Fibroblast of pulmonary artery (primary cell): Measurements from ENCODE around the gene HOXB4.

Experiments
- DNase-seq: peaks from one replicate; pipeline ENCODE4 v3.0.0-alpha.2; 2010; ENCODE audit warnings: low read depth
- H3K4me3 ChIP-seq: replicated peaks from 2 replicates; pipeline ENCODE4 v1.5.1; 2011; ENCODE audit warnings: low read depth, mild to moderate bottlenecking, control low read depth, low read length, moderate library complexity
- TF ChIP-seq, protein P1 (sequence below): IDR thresholded peaks from 2 replicates; pipeline ENCODE4 v1.5.1; 2011; ENCODE audit warnings: mild to moderate bottlenecking, control low read depth, low read length, inconsistent platforms; ENCODE audit errors: missing control alignments

Gene HOXB4

DNA sequence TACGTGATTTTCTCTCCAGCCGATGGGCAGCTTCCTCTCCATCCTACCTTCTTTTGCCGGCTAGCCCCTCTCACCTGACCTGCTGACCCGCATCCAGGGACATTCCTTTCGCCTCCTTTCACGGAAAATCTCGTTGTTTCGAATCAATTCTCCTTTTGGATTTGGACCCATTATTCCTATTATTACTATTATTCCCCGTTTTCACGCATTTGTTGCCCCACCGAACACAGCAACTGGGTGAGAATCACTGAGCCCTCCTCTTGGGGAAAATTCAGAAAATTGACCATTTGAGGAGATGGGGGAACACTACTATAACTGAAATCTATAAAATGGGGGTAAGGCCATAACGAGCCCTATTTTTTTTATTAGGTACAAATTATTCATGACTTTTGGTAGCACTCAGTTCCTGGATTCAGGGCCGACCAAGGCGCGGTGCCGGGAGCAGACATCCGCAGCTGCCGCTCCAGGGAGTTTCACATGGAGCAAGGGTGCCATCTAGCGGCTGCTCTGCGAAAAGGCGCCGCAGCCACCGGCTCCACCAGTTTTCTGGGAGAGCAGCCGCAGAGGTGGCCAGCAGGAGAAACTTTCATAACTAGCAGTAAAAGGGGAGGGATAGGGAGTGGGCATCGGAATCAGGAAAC, 40.2 kb upstream of the HOXB4 start:
- no peak overlapping the region for H3K4me3 ChIP-seq
- TF ChIP-seq, protein P1, sequence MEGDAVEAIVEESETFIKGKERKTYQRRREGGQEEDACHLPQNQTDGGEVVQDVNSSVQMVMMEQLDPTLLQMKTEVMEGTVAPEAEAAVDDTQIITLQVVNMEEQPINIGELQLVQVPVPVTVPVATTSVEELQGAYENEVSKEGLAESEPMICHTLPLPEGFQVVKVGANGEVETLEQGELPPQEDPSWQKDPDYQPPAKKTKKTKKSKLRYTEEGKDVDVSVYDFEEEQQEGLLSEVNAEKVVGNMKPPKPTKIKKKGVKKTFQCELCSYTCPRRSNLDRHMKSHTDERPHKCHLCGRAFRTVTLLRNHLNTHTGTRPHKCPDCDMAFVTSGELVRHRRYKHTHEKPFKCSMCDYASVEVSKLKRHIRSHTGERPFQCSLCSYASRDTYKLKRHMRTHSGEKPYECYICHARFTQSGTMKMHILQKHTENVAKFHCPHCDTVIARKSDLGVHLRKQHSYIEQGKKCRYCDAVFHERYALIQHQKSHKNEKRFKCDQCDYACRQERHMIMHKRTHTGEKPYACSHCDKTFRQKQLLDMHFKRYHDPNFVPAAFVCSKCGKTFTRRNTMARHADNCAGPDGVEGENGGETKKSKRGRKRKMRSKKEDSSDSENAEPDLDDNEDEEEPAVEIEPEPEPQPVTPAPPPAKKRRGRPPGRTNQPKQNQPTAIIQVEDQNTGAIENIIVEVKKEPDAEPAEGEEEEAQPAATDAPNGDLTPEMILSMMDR: peak; percentile 88
- DNase-seq: peak; percentile 86

DNA sequence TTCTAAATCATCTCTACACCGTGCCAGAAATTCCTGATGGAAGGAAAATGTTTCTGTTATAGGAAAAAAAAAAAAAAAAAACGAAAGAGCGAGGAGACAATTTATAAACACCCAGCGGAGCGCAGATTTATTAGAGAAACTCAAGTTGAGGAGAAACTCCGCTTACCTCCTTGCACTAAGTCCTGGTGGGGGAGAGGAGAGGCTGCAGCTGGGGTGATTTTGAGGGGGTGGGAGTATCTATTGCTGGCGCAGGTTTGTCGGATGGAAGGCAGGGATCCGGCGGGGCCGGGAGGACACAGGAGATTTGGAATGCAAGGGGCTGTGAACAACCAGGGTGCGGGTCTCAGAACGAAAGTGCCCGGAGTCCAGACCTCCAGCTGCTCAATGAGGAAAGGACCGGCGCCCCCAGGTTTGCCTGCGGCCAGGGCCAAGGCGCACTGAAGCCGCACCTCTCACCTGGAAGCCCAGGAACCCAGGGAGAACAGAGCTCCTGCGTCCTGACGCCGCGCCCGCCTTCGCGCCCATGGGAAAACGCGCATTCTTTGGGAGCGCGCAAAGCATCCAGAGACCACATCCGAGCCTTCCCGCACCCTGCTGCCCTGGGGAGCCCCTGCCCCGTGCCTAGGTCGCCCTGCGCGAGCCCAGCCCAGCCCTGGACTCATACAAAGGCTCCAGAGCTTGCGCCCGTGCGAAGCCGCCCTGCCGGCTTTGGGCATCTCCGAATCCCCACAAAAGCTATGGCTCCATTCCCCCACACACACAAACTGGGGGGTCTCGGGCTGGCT, 39.5 kb upstream of the HOXB4 start:
- TF ChIP-seq, protein P1: no peak
- H3K4me3 ChIP-seq: no peak overlapping the region
- DNase-seq: no peak

DNA sequence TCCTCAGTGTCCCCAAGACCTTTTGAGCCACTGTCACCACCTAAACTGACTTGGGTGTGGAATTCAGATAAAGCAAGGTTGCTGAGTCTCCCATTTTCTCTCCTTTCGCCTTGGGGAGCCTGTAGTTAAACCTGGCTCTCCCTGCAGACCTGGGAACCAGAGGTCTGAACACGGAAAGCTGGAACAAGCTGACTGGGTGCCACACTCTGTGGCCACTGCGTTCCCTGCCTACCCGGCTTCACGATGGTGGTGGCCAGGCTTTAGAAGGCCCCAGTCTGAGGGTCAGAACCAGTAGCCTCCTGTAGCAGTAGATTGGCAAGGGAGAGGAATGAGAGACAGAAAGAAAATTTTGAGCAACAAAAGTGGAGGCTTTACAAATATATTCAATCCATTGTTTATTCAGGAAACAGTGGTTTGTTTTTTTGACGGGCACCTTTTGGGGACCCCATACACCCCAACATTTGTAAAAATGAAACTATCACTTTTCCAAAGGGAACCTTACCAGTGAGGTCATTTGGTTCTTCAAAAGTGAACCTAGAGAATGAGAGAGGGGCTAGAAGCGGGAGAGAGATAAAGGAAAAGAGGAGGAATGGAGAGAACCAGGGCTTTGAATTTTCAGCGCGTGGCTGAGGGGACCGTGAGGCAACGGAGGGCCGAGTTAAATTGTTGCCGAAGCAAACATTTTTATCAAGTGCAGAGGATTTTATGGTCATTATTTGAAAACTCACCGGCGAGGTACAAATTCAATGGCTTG, 38.7 kb upstream of the HOXB4 start:
- DNase-seq: no peak
- TF ChIP-seq, protein P1: no peak
- no peak overlapping the region for H3K4me3 ChIP-seq

DNA sequence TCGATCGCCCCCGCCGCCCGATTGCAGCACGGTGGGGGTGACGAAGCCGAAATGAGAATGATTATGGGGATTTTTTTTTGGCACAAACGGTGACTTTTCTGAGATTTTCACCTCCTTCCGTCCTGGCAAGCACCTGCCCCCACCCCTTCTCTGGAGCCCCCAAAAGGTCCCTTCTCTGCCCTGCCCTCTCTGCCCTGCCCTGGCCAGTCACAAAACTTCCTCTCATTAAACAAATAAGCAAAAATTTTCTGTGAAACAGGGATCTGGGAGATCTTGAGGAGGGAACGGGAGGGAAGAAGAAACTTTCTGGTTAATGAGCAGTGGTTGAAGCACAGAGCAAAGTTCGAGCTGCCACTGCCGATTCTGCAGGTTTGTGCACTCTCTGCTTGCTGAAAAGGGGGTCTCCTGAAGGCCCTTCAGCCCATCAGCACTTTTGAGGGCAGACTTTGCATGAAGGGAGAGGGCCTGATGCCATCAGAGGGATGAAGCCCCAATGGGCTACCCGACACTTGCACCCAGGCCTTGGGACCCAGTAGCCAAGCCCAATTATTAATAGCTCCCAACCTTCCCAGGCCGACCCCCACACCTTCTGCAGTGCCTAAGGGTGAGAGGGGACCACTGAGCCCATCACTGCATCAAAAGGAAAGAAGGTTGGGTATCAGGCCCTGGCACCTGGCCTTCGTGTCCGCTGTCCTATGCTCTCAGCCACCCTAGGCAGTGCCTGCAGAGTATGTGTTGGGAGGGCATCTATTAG, 38.0 kb upstream of the HOXB4 start:
- TF ChIP-seq, protein P1: no peak
- no peak for DNase-seq
- no peak overlapping the region for H3K4me3 ChIP-seq

DNA sequence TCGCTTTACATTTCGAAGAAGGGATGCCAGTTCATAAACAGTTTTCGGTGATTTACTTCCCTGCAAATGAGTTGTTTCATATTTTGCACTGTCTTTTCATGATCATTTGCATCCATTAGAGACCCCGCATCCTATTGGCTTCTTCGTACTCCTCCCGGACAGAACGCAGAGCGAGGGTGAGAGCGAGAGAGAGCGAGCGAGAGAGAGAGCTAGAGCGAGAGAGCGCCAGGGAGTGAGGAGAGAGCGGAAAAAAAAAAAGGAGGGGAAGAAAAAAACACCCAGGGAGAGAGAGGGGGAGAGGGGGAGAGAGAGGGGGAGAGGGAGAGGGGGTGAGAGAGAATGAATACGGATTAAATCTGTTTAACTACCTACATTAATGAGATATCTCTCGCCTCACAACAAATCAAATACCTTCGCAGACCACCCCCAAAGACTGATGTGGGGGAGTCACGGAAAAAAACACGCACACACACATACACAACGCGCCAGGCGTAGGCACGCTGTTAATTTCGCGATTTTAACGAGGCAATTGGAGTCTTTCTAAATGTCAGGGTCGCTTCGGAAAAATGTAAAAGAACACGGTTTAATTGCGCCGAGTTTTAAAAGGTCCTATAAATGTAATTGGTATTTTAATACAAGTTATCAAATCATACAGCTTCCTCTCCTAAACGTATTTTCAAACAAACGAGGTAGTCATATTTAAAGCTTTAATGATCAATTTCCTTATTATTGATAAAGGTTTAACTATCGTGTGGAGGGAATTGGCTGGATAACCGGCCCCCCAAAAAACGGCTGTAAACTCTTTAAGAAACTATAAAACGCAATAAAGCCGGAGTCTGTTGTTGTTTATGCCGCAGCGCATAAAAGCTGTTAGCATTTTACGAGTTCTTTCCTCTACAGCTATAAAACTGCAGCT, 37.2 kb upstream of the HOXB4 start, which contains the start of gene HOXB8:
Gene HOXB8 (minus strand): TSS at position 246 of the 916 bp plus-strand sequence. CDS start 588 bp downstream, outside the sequence.
- no peak for DNase-seq
- H3K4me3 ChIP-seq: no peak within 1 kb of the TSS
- TF ChIP-seq, protein P1: no peak
